ENCODE data around the gene PGC.
"Not testable (repeated sequence)": the region's sequence is repeated elsewhere in the genome, so short reads cannot be mapped to it uniquely, and the experiment has no call there.

Gene PGC

DNA sequence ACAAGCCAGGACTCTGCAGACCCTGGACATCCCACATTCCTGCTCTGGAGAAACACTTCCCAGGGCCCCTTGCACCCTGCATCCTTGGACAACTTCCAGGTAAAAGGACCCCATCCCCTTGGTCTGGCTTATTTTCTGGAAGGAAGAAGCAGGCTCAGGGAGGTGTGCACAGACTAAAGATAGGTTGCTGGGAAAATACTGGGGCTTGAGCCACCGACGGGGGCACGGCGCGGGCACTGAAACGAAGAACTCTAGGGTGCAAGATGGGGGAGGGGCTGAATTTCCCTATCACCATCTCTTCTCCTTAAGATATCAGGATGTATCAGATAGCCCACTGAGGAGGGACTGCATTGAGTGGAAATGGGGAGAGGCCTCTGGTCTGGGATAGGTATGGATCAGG is 31.7 kb upstream of the PGC start:
- no peak for DNase-seq
- in situ Hi-C loops (cut with HindIII; ENCODE audit: low pct_ligation_motif_present, low pct_unique_long_range_greater_than_20kb, low sequenced_read_pairs): no loop called here

DNA sequence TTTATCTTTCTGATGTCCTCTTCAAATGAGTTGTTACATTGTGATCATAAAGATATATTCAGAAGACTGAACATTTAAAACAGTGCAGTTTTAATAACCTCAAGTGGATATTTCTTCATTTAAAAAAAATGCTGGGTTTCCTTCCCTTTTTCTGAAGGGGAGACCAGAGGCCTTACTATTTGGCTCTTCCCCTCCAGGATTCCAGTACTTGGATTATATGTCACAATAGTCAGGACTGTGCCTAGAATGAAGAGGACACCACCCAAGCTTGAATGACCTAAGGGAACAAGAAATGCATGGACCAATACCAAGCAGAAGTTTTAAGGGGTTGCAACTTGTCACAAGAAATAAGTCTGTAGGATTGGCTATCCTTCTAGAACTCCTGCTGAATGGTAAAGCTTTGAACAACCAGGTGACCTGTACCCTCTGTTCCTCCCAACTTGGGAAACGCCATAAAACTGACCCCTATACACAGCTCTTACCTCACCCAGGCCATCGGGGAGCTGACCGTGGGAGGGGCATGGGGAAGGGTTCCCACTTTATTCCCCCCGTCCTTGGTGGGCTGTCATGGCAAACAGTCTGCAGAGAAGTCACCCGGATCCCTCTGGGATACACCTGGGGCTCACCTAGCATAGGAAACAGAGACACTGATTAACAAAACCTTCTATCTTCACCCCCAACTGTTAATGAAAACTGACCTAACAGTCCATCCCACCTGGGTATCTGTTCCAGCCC is 30.5 kb upstream of the PGC start:
- in situ Hi-C loops (cut with HindIII; ENCODE audit: low pct_ligation_motif_present, low pct_unique_long_range_greater_than_20kb, low sequenced_read_pairs): no loop called here
- DNase-seq: no peak

DNA sequence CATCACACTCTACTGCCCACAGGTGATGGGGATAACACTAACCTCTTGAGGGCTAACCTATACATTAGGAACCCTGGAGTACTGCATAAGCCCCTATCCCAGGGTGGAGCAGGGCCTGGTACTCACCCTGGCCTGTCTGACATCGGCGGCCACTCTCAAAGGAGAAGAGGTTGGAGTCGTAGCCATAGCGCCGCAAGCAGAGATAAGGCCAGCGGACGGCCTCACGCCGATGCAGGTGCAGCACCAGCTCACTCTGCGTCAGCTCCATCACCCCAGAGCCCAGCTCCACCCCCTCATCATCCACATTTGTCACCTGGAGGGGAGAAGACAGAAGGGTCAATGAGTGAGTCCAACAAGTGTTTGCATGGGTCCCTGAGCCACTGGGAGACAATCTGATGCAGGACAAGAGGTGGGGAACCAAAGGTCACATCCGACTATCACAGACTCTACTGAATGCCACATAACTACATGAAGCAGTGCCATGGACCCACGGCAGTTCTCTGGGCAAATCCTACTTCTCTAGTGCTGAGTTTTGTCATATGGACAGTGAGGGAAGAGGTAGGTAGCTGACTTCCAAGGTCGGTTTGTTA is 28.2 kb upstream of the PGC start:
- no peak for DNase-seq
- in situ Hi-C loops (cut with HindIII; ENCODE audit: low pct_ligation_motif_present, low pct_unique_long_range_greater_than_20kb, low sequenced_read_pairs): no loop called here

- DNase-seq: no peak
- in situ Hi-C loops (cut with HindIII; ENCODE audit: low pct_ligation_motif_present, low pct_unique_long_range_greater_than_20kb, low sequenced_read_pairs): no loop called here
These were observed 27.6 kb upstream of the PGC start for GRCh38 chr6:41774841-41775240.

DNA sequence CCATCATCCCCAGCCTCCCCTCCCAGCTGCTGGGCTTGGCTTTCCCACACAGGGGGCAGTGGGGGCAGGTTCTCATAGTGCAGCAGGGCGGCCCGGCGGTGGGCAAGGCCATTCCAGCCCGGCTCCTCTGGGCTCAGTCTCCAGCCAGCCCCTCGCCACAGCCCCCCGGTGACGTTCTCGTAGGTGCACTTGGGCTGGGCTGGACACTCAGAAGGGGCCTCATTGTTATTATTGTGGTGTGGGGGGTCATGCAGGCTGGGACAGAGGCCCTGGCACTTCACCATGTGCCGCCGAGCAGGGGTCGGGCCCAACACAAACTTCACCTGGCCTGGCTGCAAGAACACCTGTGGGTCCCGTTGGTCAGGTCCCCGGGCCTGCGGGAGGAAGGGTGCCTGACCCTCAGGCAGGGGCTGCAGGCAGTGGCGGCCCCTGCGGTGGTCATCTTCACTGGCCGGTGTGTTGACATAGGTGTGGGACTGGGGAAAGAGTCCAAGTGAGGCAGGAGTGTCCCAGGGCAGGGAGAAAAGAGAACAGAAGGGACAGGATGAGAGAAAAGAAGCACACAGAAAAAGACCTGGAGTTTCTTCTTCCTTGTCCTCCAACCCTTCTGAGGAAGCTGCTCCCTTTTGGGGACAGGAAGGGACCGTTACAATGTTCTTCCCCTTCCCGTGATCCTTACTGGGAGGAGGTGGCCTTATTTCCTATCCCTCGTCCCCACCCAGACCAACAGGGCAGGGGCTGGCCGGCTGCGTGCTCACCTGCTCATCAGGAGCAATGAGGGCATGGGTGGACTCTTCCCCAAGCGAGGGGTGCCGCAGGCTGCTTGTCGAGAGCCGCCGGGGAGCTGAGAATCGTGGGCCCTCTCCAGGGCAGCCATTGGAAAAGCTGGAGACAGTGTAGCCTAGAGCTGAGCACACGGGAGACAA is 24.1 kb upstream of the PGC start:
- DNase-seq: no peak
- in situ Hi-C loops (cut with HindIII; ENCODE audit: low pct_ligation_motif_present, low pct_unique_long_range_greater_than_20kb, low sequenced_read_pairs): no loop called here

GRCh38 chr6:41770381-41771057 is 23.3 kb upstream of the PGC start:
- in situ Hi-C loops (cut with HindIII; ENCODE audit: low pct_ligation_motif_present, low pct_unique_long_range_greater_than_20kb, low sequenced_read_pairs): no loop called here
- DNase-seq: no peak

- no peak for DNase-seq
- in situ Hi-C loops (cut with HindIII; ENCODE audit: low pct_ligation_motif_present, low pct_unique_long_range_greater_than_20kb, low sequenced_read_pairs): no loop called here
These were observed 22.2 kb upstream of the PGC start for GRCh38 chr6:41769376-41769775.

DNA sequence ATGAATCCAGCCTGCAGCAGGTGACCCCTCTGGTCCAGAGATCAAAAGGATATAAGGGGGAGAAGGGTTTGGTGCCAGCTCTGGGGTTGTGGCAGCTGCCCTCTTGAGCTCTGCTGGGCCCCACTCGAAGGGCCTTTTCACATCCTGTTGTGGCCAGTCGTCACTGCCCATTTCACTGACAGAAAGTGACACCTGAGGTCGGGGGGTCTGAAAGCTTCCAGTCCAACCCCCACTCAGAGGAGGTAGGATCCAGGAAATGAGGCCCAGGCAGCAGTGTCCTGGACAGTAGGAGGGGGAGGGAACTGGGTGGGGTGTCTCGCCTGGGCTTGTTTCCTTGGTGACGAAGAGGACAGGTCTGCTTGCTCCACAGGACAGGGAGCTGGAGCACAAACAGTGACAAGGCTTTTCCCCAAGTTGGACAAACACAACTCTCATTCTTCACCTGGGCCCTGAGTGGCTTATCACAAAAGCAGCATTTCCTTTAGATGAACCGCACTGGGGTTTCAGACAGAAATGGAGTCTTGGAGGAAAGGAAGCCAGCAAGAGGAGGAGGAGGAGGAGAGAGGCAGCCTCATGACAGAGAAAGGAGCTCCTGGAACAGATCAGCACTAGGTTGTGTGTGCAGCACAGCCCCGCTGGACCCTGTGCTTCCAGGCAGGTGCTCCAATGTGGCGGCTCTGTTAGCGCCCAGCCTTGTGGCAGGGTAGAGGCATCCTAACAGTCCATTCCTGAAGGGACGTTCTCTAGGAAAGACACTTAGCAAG is 21.5 kb upstream of the PGC start:
- in situ Hi-C loops (cut with HindIII; ENCODE audit: low pct_ligation_motif_present, low pct_unique_long_range_greater_than_20kb, low sequenced_read_pairs): no loop called here
- no peak for DNase-seq

DNA sequence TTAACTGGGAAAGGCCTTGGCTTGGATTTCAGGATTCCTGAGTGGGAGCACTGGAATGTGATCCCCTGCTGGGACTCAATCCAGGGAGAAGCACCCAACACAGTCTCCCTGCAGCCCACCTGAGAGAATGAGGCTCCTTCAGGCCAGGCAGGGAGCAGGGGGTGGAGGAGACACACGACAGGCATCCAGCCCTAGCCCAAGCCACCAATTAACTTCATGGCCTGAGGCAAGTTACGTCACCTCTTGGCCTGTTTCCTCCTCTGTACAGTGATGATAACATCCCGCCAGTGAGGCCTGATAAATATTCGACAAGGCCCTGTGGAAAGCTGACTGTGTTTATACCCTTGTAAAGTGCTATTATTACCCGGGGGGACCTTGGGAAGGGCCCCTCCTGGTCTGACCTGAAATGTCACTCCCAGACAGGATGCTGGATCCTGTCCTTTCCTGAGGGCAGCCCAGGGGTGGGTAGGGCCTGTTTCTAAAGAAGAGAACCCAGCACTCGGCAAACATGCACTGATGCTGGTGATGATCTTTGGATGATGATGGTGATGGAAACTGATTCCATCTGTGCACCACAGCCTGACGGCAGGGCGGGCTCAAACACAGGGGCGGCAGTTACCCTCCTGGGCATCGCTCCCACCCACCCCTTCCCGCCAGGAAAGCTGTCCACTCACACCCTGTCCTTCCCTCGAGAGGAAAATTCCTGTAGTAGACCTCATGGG is 20.1 kb upstream of the PGC start:
- no peak for DNase-seq
- in situ Hi-C loops (cut with HindIII; ENCODE audit: low pct_ligation_motif_present, low pct_unique_long_range_greater_than_20kb, low sequenced_read_pairs): no loop called here

DNA sequence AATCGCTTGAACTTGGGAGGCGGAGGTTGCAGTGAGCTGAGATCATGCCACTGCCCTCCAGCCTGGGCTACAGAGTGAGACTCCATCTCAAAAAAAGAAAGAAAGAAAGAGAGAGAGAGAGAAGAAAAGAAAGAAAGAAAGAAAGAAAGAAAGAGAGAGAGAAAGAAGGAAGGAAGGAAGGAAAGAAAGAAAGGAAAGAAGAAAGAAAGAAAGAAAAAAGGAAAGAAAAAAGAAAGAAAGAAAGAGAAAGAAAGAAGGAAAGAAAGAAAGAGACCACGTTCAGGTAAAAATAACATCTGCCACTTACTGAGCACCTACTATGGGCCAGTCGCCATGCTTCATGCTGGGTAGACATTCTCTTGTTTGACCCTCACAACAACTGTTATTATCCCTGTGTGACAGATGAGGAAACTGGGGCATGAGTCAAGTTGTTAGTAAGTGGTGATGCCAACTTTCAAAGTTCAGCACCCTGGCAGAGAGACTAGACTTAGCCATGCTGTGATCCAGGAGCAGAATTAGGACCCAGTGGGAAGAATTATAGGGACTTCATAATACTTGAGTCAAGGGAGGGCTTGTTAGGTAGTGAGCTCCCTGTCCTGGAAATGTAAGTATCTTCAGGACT is 19.0 kb upstream of the PGC start:
- in situ Hi-C loops (cut with HindIII; ENCODE audit: low pct_ligation_motif_present, low pct_unique_long_range_greater_than_20kb, low sequenced_read_pairs): not testable (repeated sequence)

GRCh38 chr6:41763470-41763869 is 16.3 kb upstream of the PGC start:
- DNase-seq: no peak
- in situ Hi-C loops (cut with HindIII; ENCODE audit: low pct_ligation_motif_present, low pct_unique_long_range_greater_than_20kb, low sequenced_read_pairs): no loop called here

More for the DNA sequence above, 19.0 kb upstream of the PGC start:
- DNase-seq: not testable (repeated sequence)

DNA sequence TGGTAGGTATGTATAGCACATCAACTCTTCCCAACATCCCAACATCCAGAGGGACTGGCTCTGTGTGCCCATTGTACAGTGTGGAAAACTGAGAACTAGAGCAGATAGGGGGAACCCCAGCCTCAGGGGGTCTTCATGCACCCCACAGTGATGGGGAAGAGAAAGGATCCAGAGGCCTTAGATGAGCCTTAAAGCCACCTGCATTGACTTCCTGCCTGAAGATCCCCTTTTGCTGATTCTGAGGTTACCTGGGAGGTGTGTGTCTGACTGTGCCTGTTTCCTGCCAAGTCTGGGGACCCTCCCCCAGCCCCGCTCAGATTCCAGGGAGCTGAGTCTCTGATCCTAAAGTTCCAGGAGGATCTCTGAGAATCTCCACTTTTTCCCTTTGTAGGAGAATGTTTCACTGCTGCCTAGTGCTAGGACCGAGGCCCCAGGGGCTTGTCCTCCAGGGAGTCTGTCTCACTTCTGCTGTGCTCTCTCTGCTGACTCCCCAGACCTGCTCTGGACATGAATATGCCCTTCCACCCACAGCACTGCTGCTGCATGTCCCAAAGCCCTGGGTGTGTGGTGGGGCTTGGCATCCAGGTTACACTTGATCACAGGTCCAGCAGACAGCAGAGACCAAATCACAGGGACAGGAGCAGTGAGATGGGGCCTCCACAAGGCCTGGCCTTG is 12.8 kb upstream of the PGC start:
- DNase-seq: no peak
- in situ Hi-C loops (cut with HindIII; ENCODE audit: low pct_ligation_motif_present, low pct_unique_long_range_greater_than_20kb, low sequenced_read_pairs): no loop called here

GRCh38 chr6:41759106-41759904 is 12.1 kb upstream of the PGC start:
- in situ Hi-C loops (cut with HindIII; ENCODE audit: low pct_ligation_motif_present, low pct_unique_long_range_greater_than_20kb, low sequenced_read_pairs): no loop called here
- DNase-seq: no peak

- no peak for DNase-seq
- in situ Hi-C loops (cut with HindIII; ENCODE audit: low pct_ligation_motif_present, low pct_unique_long_range_greater_than_20kb, low sequenced_read_pairs): no loop called here
These were observed 11.4 kb upstream of the PGC start for GRCh38 chr6:41758641-41759035.

DNA sequence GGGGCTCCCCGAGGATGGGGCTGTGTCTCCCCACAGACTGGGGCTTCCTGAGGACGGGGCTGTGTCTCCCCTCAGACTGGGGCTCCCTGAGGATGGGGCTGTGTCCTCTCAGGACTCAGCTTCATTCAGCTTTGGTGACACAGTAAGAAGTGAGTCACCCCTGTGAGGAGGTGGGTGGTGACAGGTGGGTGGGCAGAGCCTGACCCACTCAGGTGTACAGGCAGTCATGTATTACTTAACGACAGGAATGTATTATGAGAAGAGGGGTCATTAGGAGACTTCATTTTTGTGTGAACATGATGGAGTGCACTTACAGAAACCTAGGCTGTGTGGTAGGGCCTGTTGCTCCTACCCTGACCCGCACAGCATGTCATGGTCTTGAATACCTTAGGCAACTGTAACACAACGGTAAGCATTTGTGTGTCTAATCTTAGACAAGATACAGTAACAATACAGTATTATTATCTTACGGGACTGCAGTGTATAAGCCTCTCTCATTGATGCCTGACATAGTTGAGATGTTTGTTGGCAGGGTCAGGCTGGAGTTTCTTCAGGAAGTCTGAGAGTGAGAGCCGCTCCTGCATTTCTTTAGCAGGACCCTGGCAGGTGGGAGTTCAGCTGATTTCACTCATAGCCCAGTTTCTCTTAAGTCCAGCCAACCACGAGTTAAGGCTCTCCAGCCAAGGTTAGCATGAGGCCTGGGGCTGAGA is 10.9 kb upstream of the PGC start:
- in situ Hi-C loops (cut with HindIII; ENCODE audit: low pct_ligation_motif_present, low pct_unique_long_range_greater_than_20kb, low sequenced_read_pairs): no loop called here
- DNase-seq: no peak

DNA sequence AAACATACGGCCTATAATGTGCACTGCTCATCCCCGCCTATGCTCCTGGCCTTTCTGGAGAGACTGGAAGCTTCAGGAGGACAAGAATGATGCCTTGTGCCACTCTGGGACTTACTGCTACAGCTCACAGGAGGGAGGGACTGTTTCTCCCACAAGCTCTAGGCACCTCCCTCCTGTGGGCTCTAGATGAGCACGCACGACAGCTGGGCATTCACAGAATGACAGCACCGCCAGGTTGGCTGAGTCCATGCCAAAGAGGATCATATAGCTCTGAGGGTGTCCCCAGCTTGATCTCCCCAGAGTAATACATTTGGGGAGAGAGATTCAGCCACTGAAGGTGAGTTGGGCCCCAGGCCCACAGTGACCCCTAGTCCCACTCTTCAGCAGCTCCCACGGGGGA is 10.1 kb upstream of the PGC start:
- no peak for DNase-seq
- in situ Hi-C loops (cut with HindIII; ENCODE audit: low pct_ligation_motif_present, low pct_unique_long_range_greater_than_20kb, low sequenced_read_pairs): no loop called here

All from ACHN (cell line).